Peyer's patch (tissue), 4 donors: ENCODE results near the gene TYMP. TPM values are rescaled to one million over a fixed set of nuclear protein-coding genes. Genes with fewer than 3 reads are reported as not detected.

Experiments used
- DNase-seq, 3 donors: peaks; one replicate each; pipeline ENCODE4 v3.0.0-alpha.2; 2017 to 2019
- H3K27ac ChIP-seq, 4 donors: fragments of 200-600 bp; sonication (generic); one replicate each; pipeline ENCODE4 v1.5.1; 2016 to 2019
- H3K27me3 ChIP-seq, 2 donors: fragments of 200-600 bp; sonication (generic); one replicate each; pipeline ENCODE4 v1.5.1; 2019
- H3K36me3 ChIP-seq, 3 donors: fragments of 200-600 bp; sonication (generic); one replicate each; pipeline ENCODE4 v1.5.1; 2016 to 2019
- H3K4me1 ChIP-seq, 4 donors: fragments of 200-600 bp; sonication (generic); one replicate each; pipeline ENCODE4 v1.5.1; 2016 to 2019
- H3K4me3 ChIP-seq, 4 donors: fragments of 200-600 bp; sonication (generic); 1 replicate in 3 of 4; 2 replicates in 1 of 4; pipeline ENCODE4 v1.5.1; 2016 to 2019; ENCODE audit warnings: mild to moderate bottlenecking in 1 of 4
- H3K9me3 ChIP-seq, 4 donors: fragments of 200-600 bp; sonication (generic); one replicate each; pipeline ENCODE4 v1.5.1; 2016 to 2019; ENCODE audit warnings: mild to moderate bottlenecking in 1 of 4
- CTCF ChIP-seq, 6 experiments: fragments of 450-650 bp in 4 of 6; fragments of 200-600 bp in 2 of 6; sonication (generic) in 1 of 6; IDR thresholded peaks; one replicate each; pipeline ENCODE4 v1.5.1; 2017 to 2019; ENCODE audit warnings: antibody characterized with exemption in 6 of 6, mild to moderate bottlenecking in 3 of 6, moderate library complexity in 1 of 6
- POLR2A ChIP-seq, 2 donors: fragments of 450-650 bp; IDR thresholded peaks; one replicate each; pipeline ENCODE4 v1.5.1; 2017; ENCODE audit warnings: antibody characterized with exemption in 2 of 2, mild to moderate bottlenecking in 2 of 2, moderate library complexity in 2 of 2
- total RNA-seq, 4 donors: library from RNA; depleted of rRNA; stranded (reverse); fragments of >200 nt; gene quantifications; one replicate each; pipeline ENCODE4 v1.1.0, GENCODE V29; 2016

The TYMP gene
- total RNA-seq, 4 donors from 2014 or later = 53.5 to 93.9 (median 88.3) TPM

- H3K36me3 ChIP-seq = peaks cover 0 to 76% (median 0%) of the 10 kb centered on the region in 3 donors
- H3K27ac ChIP-seq = no peak overlapping the region
- no peak for TF ChIP-seq CTCF (IDR thresholded peaks at IDR 0.05)
- TF ChIP-seq POLR2A (IDR thresholded peaks at IDR 0.05) = no peak
- no peak for DNase-seq
- no peaks in the 10 kb centered on the region for H3K27me3 ChIP-seq
- H3K4me3 ChIP-seq = no peak overlapping the region
- no peaks in the 10 kb centered on the region for H3K9me3 ChIP-seq
- H3K4me1 ChIP-seq = peaks cover under 1 to 15% (median 2%) of the 10 kb centered on the region in 4 donors
Measured at GRCh38 chr22:50519151-50519550, 10.7 kb downstream of the TYMP start.

- Histone ChIP-seq H3K9me3 (no peaks in the 10 kb centered on the region), H3K36me3 (peaks cover 0 to 71% (median 0%) of the 10 kb centered on the region in 3 donors), H3K27ac (no peak overlapping the region), H3K4me1 (peaks cover 0 to 10% (median 0%) of the 10 kb centered on the region in 4 donors), H3K4me3 (no peak overlapping the region), H3K27me3 (no peaks in the 10 kb centered on the region)
- DNase-seq = no peak
- no peak for TF ChIP-seq POLR2A (IDR thresholded peaks at IDR 0.05)
- TF ChIP-seq CTCF (IDR thresholded peaks at IDR 0.05) = no peak
Measured at GRCh38 chr22:50518606-50519005, 11.2 kb downstream of the TYMP start.

GRCh38 chr22:50517495-50518260 lies 12.1 kb downstream of the TYMP start:
- Histone ChIP-seq H3K4me1 (peaks cover 0 to under 1% (median 0%) of the 10 kb centered on the region in 4 donors), H3K4me3 (no peak overlapping the region), H3K27ac (no peak overlapping the region), H3K27me3 (no peaks in the 10 kb centered on the region), H3K9me3 (no peaks in the 10 kb centered on the region), H3K36me3 (peaks cover 0 to 62% (median 0%) of the 10 kb centered on the region in 3 donors)
- TF ChIP-seq POLR2A (IDR thresholded peaks at IDR 0.05) (no peak), CTCF (IDR thresholded peaks at IDR 0.05) (no peak)
- DNase-seq = no peak

- H3K9me3 ChIP-seq = no peaks in the 10 kb centered on the region
- no peak overlapping the region for H3K4me3 ChIP-seq
- TF ChIP-seq POLR2A (IDR thresholded peaks at IDR 0.05) = no peak
- no peak for TF ChIP-seq CTCF (IDR thresholded peaks at IDR 0.05)
- H3K36me3 ChIP-seq = peaks cover 0 to 54% (median 0%) of the 10 kb centered on the region in 3 donors
- H3K27me3 ChIP-seq = no peaks in the 10 kb centered on the region
- H3K4me1 ChIP-seq = no peaks in the 10 kb centered on the region
- no peak overlapping the region for H3K27ac ChIP-seq
- DNase-seq = no peak
Measured at GRCh38 chr22:50516891-50517290, 12.9 kb downstream of the TYMP start.

GRCh38 chr22:50516068-50516467 lies 13.7 kb downstream of the TYMP start:
- H3K4me1 ChIP-seq = no peaks in the 10 kb centered on the region
- peaks cover 0 to 46% (median 0%) of the 10 kb centered on the region in 3 donors for H3K36me3 ChIP-seq
- H3K27ac ChIP-seq = no peak overlapping the region
- DNase-seq = no peak
- TF ChIP-seq POLR2A (IDR thresholded peaks at IDR 0.05) (no peak), CTCF (IDR thresholded peaks at IDR 0.05) (no peak)
- H3K27me3 ChIP-seq = no peaks in the 10 kb centered on the region
- H3K9me3 ChIP-seq = no peaks in the 10 kb centered on the region
- H3K4me3 ChIP-seq = no peak overlapping the region
